ENCODE results near the gene ANKRD50.

DNA sequence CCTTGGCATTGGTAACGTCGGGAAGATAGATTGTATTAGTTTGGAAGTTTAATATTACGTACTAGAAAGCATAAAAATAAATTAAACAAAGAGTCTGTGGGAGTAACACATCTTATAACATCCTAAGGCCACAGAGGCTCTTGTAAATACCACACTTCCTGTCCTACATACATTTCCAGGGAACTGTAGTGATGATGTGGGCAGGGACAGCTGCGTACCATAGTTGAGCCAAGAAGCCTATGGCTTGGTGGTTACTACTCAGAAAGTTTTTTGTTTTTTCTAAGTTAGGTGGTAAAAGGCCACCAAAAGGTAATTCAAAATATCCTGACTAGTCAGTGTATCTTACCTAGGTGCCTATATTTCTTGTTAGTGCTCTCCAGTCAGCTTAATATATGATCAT lies 4.6 kb upstream of the ANKRD50 start:
- no peak for TF ChIP-seq HDGF (IDR thresholded peaks at IDR 0.05; ENCODE audit: borderline replicate concordance)
- no peak for TF ChIP-seq ARNT (IDR thresholded peaks at IDR 0.05)

Data from HEK293T (cell line).